Ascending aorta (tissue), 2 donors: Measurements from ENCODE around the gene CMPK2. TPM values are rescaled to one million over a fixed set of nuclear protein-coding genes. Genes with fewer than 3 reads are reported as not detected.

Experiments used
- DNase-seq, 2 donors: peaks; one replicate each; pipeline ENCODE4 v3.0.0-alpha.2; 2019; ENCODE audit warnings: low spot score in 2 of 2
- H3K27ac ChIP-seq, 2 donors: fragments of 200-600 bp; sonication (generic); one replicate each; pipeline ENCODE4 v1.5.1; 2016 to 2017; ENCODE audit warnings: mild to moderate bottlenecking in 1 of 2
- H3K27me3 ChIP-seq: fragments of 200-600 bp; sonication (generic); one replicate; pipeline ENCODE4 v1.5.1; 2017
- H3K36me3 ChIP-seq, 2 donors: fragments of 200-600 bp; sonication (generic); one replicate each; pipeline ENCODE4 v1.5.1; 2016
- H3K4me1 ChIP-seq, 2 donors: fragments of 200-600 bp; sonication (generic); one replicate each; pipeline ENCODE4 v1.5.1; 2016 to 2017; ENCODE audit warnings: mild to moderate bottlenecking in 1 of 2
- H3K4me3 ChIP-seq, 2 donors: fragments of 200-600 bp; sonication (generic); one replicate each; pipeline ENCODE4 v1.5.1; 2016 to 2017; ENCODE audit warnings: mild to moderate bottlenecking in 1 of 2
- H3K9me3 ChIP-seq, 2 donors: fragments of 200-600 bp; sonication (generic); one replicate each; pipeline ENCODE4 v1.5.1; 2016
- CTCF ChIP-seq, 3 experiments: fragments of 200-600 bp in 2 of 3; fragments of 450-650 bp in 1 of 3; sonication (generic) in 2 of 3; IDR thresholded peaks; one replicate each; pipeline ENCODE4 v1.5.1; 2016 to 2019; ENCODE audit warnings: antibody characterized with exemption in 3 of 3, mild to moderate bottlenecking in 1 of 3, moderate library complexity in 1 of 3
- intact Hi-C: fragments of 100-400 bp; cut with DNase I; formaldehyde crosslinking; loops from one replicate; pipeline ENCODE4 v1.15.1; 2023
- total RNA-seq: library from RNA; depleted of rRNA; stranded (reverse); fragments of >200 nt; gene quantifications from one replicate; pipeline ENCODE4 v1.1.0, GENCODE V29; 2016

The CMPK2 gene
- total RNA-seq, 1 donor from 2014 or later = 9.4 TPM

GRCh38 chr2:6808426-6808825 lies 57.3 kb downstream of the CMPK2 start:
- no peaks in the 10 kb centered on the region for H3K4me1 ChIP-seq
- no peak overlapping the region for H3K27ac ChIP-seq
- H3K27me3 ChIP-seq = no peaks in the 10 kb centered on the region
- no peak for DNase-seq
- TF ChIP-seq CTCF (IDR thresholded peaks at IDR 0.05) = no peak
- H3K36me3 ChIP-seq = no peaks in the 10 kb centered on the region
- intact Hi-C loops = no loop called here
- no peaks in the 10 kb centered on the region for H3K9me3 ChIP-seq
- H3K4me3 ChIP-seq = no peak overlapping the region

- Histone ChIP-seq H3K4me1 (no peaks in the 10 kb centered on the region), H3K27me3 (no peaks in the 10 kb centered on the region), H3K27ac (no peak overlapping the region), H3K9me3 (no peaks in the 10 kb centered on the region), H3K4me3 (no peak overlapping the region), H3K36me3 (no peaks in the 10 kb centered on the region)
- no peak for TF ChIP-seq CTCF (IDR thresholded peaks at IDR 0.05)
- no peak for DNase-seq
- intact Hi-C loops = no loop called here
These were observed 59.1 kb downstream of the CMPK2 start for GRCh38 chr2:6806604-6807003.

- DNase-seq = no peak
- intact Hi-C loops = no loop called here
- Histone ChIP-seq H3K4me3 (no peak overlapping the region), H3K27ac (no peak overlapping the region), H3K27me3 (no peaks in the 10 kb centered on the region), H3K4me1 (no peaks in the 10 kb centered on the region), H3K9me3 (no peaks in the 10 kb centered on the region), H3K36me3 (no peaks in the 10 kb centered on the region)
- no peak for TF ChIP-seq CTCF (IDR thresholded peaks at IDR 0.05)
These were observed 65.2 kb downstream of the CMPK2 start for GRCh38 chr2:6800553-6800952.

Other genes starting within 250 kb of the CMPK2 start
- 0.32 TPM for gene RSAD2, start 11.9 kb upstream of the CMPK2 start, total RNA-seq
- gene RNF144A, start 51.5 kb upstream of the CMPK2 start, total RNA-seq = 1.8 TPM